ENCODE results near the gene KDM5C.

- TF ChIP-seq CTCF (IDR thresholded peaks at IDR 0.05) (no peak), POLR2A (IDR thresholded peaks at IDR 0.05) (no peak)
Observed at GRCh38 chrX:53250556-53250955, 25.5 kb upstream of the KDM5C start.

All from heart left ventricle (tissue), 13 donors.